ENCODE data around the gene STC2.

Gene STC2

DNA sequence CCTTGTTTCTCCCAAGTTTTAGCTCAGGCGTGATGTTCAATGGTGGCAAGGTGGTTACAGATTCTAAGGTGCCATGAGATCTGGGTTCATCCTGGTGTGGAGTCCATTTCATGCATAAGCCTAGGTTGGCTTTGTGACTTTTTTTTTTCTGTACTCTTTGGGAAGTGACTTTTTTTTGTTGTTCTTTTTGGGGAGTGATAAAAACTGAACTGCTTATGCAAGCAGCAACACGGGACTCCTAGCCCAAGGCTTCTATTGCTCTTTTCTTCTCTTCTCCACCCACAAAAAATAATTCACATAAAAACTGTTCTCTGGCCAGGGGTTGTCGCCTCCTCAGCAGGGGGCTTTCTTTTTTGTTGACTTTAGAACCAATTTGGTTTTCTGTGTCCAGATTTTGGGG is 15.4 kb downstream of the STC2 start:
- no peak for DNase-seq

DNA sequence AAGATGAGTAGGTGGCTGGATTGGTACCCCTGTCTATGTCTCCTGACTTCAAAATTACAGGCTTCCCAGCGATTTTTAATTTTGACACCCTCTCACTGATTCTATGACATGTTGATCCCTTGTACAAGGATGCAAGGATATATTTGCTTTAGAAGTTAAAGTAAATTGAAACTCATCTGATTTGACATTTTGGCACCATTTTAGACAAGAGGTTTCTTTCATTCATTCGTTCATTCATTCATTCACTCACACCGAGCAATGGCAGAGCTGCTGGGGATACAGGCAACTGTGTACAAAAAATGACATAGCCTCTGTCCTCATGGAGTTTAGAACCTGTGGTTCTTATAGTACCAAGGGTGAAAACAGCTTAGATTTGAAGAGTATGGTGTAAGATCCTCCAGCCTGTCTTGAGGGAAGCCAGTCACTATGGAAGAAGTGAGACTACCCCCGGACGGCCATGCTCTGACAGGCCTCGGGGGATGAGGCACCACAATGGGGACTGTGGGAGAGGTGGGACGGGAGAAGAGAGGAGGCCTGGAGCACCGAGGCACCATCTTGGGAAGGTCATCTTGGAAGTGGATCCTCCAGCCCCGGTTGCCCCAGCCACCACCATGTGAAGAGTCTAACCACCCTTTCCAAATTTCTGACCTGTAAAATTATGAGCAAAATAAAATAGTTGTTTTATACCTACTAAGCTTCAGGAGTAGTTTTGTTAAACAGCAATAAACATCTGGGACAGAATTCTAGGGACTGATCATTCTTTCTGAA is 16.2 kb downstream of the STC2 start:
- DNase-seq, result no peak

DNA sequence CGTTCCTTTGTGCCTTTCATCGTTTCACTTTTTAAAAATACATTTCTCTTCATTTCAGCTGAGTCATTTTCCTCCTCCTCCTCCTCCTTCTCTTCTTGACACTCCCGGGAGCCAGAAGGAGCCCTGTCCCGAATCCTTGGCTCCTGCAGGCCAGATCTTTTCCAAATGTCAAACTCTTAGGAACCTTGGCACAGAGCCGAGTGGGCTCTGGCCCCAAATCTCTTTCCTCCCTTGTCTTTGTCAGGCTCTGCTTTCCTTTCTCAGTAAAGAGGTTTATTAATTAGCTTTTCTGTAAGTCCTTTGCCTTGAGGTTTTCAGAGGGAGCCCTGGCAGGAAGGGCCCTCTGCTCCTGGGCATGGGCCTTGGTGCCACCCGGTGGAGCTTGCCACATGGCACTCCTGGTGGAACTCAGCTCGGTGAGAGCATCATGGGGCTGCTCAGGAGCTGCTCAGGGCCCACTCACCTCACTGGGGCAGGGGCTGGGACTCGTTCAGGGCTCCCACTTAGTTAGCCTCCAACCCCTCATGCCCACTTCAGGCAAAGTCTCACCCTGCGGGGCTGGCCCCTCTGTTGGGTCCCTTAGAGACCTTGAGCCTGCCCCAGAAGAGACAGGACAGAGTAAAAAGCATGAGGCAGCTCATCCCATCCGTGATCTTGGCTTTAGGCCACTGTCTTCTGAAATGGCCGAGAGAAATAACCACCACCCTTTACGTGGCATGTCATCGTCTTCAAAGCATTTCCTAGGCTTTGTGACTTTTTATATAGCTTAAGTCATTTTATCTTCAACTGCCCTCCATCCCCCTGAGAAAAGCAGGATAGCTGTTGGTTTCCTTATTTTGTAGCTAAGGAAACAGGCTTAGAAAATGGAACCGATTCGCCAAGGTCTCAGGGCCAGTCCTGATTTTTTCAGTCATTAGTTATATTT is 17.1 kb downstream of the STC2 start:
- DNase-seq, result peak; percentile 53

DNA sequence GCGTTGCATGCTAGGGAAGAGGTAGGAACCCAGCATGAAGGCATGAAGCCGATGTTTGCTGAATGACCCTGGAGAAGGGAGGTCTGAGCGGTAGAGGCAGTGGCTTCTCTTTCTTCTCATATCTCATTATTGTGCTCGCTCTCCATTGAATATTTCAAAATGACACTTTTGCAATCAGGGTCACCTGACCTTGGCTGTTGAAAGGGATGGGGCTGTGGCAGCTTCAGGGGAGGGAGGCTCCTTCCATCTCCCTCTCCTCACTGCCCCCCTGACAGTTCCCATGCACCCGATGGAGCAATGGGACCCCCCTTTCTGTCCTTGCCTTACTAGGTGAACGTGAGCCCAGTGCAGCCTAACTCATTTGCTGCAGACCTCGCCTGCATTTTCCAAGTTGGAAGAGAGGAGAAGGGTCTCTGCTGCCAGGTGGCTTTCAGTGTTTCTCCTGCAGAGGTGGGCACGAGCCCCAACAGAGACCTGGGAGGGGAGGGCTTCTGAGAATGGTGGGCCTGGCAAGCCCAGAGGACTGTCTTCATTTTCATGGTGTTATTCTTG is 17.9 kb downstream of the STC2 start:
- DNase-seq, result no peak

DNA sequence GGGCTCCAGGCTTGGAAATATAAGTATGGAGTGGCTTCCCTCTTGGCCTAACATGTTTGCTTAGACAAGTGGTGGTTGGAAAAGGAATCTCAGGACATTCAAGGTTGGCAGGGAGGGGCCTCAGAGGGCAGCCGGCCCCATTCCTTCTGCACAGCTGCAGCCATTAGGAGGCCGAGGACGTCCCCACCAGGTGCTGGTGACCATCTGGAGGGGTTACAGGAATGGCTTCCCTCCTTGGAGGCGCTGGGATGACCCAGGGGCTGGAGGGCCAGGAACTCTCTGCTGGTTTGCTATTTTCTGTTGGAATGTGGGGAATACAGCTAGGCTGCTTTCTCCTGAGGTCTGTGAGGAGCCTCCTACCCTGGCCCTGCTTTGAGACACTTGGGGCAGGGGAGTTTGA is 18.5 kb downstream of the STC2 start:
- DNase-seq, result no peak

DNA sequence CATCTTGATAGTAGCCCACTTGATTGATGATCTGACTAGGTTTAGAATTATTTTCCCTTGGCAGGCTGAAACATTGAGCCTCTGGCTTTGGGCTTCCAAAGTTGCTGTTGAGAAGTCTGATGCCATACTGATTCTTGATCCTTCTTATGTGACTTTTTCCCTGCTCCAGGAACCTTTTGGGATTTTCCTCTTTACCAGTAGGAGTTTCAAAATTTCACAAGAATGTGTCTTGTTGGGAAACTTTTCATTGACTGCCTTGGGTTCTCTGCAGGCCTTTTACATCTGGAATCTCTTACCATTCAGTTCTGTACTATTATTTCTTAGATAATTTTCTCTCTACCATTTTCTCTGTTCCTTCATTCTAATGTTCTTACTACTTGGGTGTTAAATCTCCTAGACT is 20.0 kb downstream of the STC2 start:
- no peak for DNase-seq

DNA sequence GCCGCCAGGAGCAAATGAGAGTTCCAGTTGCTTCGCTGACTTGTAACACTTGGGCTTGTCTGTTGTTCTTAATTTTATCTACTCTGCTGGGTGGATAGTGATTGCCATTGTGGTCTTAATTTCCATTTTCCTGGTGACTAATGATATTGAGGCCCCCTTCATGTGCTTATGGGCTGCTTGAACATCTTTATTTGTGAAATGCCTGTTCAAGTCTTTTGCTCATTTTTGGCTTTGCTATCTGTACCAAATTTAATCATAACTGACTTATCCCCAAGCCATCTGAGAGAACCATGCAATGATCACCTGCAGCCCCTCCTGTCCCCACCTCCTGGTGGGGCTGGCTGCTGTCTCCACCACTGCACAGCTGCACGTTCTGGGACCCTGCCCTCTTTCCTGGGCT is 20.5 kb downstream of the STC2 start:
- no peak for DNase-seq

DNA sequence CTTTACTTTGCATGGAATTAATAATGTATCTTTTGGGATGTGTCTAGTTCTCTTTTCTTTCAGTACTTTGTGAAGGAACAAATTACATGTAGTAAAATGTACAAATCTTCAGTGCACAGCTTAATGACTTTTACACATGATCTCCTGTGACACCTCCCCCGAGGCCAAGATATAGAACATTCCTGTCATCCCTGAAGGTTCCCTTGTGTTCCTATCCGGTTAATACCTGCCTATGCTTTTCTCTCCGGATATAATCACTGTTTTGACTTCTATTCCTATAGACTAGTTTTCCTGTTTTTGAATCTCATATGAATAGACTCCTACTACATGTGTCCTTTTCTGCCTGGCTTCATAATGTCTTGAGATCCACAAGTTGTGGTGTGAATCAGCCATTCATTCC is 21.5 kb downstream of the STC2 start:
- DNase-seq, result no peak

DNA sequence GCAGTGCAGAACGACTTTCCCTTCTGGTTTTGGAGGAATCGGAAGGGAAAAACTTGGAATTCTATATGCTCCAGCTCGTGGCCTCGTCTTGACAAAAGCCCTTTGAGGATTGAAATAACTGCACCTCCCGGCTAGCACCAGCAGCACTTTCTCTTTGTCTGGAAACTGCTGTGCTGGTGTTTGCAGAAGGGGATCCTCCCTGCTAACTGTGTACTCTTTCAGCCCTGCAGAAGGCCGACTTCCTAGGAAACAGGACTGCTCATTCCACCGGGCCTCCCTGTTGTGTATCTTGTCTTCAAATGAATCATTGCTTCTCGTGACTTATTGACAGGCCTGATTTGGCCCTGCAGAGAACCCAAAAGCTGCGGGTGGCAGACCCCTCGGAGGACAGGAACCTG is 23.6 kb downstream of the STC2 start:
- peak; percentile 93 for DNase-seq

DNA sequence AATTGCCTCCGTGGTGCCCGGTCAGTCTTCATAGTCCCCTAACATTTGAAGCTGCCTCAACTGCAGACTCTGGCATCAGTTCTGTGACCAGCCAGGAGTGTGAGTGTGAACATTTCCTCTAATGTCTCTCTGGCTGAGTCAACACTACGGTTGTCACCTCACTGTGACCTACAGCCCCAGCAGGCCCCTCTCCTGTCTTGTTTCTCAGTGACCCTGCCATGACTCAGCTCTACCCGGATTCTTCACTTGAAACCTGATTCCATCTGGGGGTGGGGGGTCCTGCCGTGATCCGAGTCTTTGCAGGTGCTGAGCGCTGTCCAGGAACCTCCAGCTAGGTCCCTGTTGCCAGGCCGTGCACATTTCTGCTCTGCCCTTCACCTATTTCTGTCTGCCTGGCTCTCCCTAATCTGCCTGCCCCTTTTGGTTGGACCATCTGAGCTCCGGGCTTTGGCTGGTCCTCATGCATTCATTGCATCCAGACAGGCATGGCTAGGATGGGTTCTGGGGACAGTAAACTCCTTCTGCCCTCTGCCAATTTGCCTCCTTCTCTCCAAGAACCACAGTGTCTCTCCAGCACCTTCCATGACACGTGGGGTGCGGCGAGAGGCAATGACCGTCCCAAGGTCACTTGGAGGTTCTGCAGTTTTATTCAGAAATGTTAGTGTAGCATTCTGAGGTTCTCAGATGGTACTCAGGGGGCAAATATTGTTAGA is 24.2 kb downstream of the STC2 start:
- DNase-seq, result peak; percentile 94

DNA sequence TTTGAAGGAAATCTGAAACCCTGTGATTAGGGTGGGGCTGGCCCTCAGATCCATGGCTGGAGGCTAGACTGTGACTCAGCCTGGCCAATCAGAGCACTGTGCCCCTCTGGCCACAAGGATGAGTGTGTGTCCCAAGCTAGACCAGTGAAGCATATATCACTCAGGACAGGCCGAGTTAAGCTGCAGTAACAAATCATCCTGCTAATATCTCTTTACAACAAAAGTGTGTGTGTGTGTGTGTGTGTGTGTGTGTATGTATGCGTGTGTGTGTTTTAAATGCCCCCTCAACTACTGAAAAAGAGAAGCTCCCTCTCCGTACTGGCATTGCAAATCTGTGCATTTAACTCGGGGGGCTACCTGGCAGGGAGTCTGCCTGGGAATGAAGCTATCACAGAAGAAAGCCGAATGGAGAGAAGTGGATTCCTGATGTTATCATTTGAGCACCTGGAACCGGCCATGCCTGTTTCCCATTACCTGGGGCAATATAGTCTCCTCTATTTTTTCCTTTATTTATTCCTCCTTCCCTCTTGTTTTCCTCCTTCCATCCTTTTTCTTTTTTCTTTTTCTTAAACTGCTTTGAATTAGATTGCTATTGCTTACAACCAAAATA is 25.6 kb downstream of the STC2 start:
- peak; percentile 99 for DNase-seq

DNA sequence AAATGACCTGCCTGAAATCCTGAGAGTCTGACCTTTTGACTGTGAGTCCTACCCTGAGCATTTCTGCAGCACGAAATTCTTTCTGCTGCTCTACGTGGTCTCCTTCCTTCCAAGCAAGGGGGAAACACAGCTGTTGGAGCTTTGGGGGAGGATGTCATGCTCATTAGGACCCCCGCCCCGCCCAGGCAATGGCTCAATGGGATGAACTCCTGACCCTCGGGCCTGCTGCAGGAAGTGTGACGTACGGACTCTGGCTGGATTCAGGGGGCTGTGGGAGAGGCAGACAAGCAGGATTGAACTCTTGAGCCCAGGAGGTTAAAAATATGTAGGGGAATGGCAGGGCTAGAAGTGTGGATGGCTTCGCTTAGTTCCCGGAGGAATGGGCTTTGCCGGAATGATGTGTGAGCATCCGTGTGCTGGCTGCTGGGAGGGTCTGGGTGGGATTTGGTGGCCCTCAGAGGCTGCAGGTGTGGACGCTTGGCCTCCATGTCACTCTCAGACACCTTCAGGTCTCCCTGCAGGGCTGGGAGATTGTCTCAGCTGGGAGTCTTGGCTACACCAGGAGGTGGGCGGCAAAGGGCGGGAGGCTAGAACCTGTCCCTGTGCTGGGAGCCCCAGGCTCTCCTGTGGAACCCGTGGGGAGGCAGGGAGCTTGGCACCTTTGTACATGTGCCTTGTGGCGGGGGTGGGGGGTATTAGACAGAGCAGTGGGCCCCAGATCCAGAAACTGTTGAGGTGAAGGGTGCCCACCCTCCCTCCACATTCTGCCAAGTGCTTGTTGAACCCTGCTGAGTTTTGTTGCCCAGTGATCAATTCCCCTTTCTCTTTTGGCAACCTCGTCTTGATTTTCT is 26.3 kb downstream of the STC2 start:
- no peak for DNase-seq

DNA sequence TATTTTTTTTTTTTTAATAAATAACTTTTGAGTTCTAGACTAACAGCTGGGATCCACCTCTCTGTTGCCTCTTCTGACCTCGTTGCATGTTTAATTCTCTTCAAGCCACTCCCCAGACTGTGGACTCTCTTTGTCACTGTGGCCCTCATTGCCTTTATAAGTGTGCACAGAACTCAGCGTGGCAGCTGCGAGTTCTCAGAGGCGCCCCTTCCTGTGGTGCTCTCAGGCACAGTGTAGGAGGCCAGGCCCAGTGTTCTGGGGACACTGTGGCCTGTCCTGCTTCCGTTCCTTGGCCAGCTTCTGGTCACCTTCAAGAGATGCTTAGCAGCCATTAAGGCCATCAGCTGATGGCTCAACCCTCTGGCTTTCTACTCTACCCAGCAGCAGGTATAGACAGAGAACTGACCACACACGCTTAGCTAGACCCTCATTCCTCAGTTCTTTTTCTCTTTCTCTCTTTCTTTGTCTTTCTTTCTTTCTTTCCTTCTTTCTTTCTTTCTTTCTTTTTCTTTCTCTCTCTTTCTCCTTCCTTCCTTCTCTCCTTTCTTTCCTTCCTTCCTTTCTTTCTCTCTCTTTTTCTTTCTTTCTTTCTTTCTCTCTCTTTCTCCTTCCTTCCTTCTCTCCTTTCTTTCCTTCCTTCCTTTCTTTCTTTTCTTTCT is 27.7 kb downstream of the STC2 start:
- peak; percentile 51 for DNase-seq

DNA sequence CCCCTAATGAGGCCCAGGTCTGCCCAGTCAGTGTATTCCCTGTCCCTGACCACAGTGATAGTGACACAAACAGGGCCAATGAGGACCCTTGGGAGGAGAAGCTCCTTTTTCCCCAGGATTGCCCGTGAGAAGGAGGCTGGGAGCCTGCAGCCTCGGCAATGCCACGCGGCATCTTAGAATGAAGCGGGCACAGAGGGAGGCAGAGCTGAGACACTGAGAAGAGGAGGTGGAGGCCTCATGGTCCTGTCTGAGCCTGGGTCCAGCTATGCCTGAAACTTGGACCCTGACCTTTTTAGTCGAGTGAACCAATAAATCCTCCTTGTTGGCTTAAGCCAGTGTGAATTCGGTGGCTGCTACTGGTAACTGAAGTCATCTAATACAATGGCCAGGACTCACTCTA is 28.4 kb downstream of the STC2 start:
- no peak for DNase-seq

DNA sequence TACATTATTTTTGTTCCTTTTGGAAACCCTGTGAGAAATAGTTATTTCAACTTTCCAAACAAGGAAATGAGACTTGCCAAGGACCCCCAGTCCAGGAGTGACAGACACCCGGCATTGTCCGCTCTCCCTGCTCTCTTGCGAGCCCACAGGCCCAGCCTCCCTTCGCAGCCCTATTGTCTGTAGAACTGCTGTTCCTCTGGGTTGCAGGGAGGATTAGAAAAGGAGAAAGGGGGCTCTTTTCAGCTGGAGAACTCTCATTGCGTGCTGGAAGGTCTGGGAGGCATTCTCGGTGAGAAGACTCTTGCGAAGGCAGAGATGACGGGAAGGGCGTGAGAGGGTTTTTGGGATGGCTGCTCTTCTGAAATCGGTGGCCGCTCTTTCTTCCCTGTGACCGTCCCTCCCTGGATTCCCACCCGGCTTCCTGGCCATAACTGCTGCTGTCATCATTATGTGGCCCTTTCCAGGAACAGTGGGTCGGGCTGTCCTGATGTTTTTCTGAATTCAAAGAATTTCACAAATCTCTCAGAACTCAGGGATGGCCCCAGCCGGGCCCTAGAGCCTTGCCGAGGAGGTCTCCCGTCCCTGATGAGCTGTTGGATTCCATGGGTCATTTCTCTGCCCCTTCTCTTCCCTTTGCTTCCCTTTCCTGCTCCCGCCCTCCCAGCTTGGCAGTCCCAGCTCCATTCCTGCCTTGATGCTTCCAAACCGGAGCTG is 29.8 kb downstream of the STC2 start:
- no peak for DNase-seq

DNA sequence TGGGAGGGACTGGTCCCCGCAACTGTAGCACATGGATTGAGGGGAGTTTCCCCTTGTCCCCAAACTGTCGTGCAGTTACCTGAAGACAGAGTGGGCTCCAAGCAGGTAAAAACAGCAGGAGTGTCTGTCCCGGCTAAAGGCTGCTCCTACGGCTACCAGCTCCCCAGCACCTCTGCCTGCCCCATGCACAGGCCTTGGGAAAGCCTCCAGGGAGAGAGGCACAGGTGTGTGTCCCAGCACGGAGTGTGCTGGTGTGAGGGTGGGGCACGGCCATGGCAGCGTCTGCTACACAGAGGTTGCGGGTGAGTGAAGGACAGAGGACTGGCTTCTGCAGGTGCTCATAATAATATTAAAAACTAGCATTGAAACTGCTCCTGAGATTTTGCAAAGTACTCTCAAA is 30.4 kb downstream of the STC2 start:
- no peak for DNase-seq

DNA sequence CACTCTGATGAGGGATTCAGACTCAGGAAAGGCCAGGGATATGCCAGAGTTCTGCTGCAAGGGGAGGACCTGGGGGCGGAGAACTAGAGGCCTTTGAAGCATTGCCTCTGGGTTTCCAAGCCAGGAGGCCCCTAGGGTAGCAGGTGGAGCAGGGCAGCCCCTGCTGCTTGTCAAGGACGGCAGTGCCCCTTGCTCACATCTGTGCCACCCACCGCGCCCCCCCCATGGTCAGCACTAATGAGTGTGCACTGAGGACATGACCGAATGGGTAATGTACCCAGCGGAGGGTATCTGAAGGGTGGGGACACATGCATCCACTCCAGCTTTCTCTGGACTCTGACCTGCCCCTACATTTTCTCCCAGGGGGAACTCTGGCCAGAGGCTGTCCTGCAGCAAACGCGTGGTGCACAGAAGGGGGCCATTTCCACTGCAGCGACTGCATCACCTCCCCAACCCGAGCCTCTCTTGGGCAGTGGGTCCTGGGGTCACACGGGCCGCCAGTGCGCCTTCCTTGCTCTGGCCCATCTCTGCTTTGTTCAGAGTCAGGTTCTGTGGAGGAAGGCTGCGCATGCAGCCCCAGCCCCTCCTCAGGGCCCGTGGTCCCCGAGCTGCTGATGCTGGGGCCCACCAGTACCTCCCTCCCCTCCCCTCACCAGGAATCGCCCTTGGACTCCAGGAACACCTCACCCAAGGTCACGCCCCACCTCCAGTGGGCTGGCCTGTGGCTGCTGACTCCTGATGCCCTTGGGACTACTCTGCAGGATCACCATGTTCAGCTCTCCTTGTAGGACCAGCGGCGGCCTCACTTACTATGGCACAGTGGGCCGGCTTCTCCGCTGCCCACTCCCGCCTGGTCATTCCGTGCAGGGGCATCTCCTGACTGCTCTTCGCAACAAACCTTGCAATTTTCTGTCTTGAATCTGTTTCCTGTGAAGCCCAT is 31.2 kb downstream of the STC2 start:
- DNase-seq, result peak; percentile 70

DNA sequence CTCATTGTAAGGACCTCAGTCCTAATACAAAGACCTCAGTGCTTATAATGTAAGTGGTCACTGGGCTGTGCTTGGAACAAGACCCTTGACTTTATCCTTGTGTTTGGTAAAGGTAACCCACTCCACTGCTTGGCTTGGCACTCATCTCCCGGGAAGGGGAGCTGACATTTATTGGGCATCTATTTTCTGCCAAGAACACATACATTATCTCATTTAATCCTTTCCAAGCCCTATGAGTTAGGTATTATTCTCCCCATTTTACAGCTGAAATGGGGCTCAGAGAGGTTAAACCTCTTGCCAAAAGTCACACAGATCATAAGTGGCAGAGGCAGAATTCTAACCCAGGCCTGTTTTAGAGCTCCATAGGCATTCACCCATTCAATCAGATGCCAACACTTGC is 32.4 kb downstream of the STC2 start:
- no peak for DNase-seq

DNA sequence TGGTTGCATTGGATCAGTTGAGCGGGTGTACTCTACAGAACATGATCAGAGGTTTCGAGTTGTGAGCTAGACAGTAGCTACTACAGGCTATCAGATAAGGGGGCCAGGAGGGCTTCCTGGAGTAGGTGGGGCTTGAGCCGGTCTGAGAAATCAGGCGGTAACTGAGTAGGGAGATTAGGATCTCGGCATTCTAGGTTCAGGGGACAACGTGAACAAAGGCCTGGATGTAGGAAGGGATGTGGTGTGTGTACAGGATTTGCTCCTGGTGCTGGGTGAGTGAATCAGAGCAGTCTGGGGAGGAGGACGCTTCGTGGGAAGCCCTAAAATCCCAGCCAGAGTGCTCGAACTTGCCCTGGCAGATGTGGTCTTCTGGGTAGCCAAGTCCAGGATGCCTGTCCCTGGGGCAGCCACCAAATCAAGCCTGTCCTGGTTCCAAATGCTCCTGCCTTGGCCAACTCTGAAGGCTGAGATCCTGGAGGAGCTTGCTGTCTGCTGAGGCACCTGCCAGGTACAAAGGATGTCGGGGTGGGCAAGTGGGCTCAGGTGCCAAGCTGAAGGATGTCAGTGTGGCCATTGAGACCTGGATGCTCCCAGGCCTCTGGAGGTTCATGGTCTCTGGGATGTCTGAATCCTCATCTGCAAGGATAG is 33.4 kb downstream of the STC2 start:
- no peak for DNase-seq

Data from NCI-H69 (cell line).